Effector CD8-positive, alpha-beta T cell (primary cell): Measurements from ENCODE around the gene PRKAR1B.

Source experiments
- DNase-seq: peaks from one replicate; lab custom pipeline; 2025; lab: John Stamatoyannopoulos, UW

Gene PRKAR1B

DNA sequence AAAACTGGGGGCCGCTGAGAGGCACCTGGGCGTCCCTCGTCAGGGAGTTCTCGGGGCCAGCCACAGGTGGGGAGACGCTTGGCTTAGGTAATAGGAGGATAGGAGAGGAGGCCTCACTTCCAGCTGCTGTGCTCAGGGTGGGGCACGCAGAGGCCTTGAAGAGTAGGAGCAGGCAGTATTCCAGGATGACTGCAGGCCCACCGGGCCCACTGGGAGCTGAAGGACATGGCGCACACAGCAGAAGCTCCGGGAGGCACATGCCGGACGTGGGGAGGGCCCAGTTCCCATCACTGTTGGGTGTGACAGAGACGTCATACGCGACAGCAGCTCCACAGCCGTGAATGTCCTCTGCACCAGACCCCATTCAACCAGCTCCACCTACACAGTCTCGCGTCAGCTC lies 185.4 kb downstream of the PRKAR1B start:
- no peak for DNase-seq

DNA sequence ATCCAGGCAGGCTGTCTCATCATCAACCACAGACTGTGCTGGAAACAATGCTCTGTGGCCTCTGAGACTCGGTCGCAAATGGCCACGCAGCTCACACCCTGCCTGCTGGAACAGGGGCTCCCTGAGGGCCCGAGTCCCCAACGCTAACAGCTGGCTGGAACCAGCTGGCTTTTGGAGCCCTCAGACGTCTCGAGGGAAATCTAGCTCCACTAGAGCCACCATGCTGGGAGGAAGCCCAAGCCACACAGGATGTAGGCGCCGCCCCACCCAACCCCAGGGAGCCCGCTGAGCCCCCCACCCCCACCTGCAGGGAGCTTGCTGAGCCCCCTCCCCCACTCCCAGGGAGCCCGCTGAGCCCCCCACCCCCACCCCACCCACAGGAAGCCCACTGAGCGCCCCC lies 186.1 kb downstream of the PRKAR1B start:
- DNase-seq = no peak

DNA sequence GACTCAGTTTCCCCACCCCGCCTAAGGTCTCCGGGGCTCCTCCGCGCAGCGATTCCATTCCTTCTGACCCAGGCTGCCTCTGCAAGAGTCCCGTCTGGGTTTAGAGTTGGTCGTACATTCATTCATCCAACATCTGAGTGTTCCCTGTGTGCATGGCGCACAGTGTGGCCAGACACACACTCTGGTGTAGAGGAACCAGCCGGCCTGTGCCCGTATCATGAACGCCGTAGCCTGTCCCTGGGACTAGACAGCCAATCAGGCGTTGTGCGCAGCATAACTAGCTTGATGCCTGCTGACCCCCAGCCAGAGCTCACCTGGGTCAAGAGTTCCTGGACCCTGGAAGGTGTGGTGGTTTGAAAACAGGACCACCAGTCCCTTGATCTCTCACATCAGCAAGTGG lies 186.5 kb downstream of the PRKAR1B start:
- no peak for DNase-seq

DNA sequence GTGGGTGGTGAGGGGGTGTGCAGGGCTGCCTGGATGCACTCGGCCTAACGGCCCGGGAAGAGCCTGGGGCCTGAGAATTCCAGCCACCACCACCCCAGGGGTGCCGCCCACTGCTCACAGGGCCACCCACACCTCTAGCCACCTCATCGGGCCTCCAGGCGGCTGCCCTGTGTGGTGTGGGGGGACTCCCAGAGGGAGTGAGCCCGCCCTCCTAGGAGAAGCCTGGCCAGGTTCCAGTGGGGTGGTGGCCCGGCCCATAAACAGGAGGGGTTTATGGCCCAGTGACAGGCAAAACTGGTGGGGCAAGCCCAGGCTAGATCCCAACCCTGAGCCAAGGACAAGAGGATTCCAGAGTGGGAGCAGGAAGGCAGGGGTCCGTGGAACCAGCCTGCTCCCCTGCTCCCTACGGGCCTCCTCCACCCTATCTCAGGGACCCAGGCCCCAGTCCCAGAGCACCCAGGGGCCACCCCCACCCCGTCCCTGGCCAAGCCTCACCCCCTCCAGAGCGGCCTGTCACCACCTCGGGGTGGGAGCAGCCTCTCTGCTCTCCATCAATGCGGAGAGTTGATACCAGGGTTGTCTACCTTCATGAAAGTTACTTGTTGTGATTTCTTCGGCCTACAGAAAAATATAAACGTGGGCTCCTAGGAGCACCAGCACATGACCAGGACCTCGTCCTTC lies 187.2 kb downstream of the PRKAR1B start:
- DNase-seq = no peak

GRCh38 chr7:538764-539685 lies 188.1 kb downstream of the PRKAR1B start:
- no peak for DNase-seq

DNA sequence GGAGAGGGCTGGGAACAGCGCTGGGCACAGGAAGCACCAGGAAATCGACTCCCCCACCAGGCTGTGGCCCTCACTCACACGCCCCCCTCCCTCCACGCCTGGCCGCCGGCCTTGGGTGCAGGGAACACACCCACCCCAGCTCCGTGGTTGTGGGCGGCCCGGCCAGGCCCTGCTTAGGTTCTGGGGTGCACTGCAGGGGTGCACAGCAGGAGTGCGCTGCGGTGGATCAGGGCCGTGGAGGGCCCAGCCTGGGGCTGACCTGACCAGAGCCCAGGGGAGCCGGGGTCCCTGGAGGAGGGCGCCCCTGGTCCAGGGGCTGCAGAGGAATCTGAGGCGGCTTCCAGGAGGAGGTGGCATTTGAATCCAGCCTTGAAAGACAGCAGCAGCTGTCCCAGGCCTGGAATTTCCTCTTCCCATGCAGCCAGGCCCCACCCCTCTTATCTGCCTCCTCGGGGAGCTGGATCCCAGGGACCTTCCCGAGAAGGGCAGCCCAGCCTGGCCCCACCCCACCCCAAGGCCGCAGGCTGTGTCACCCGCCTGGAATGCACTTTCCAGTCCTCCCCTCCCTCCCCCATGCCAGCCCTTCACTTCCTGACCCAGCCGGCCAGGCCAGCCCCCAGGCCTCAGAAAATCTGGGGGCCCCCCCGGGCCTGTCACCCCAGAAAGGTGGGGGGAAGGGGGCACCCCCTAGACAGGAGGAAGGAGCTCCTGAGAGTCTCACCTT lies 189.0 kb downstream of the PRKAR1B start:
- no peak for DNase-seq

DNA sequence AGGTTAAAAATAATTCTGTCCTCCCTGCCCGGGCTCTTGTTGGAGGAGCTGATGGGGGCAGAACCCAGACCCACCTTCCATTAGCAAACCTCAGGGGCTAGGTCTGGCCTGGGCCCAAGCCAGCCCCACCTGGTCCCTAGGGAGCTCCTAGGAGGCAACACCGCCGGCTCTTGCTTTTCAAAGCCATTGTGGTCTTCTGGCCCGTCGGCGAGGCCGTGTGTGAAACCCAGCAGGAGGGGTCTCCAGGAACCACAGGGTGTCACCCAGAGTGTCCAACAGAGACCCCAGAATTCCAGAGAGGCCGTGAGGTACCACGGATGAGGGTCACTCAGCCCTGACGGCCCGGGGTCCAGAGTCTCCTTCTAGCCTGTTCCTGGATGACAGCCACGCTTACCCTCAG lies 190.8 kb downstream of the PRKAR1B start:
- DNase-seq = no peak

- DNase-seq = no peak
These were observed 192.1 kb downstream of the PRKAR1B start for GRCh38 chr7:534959-535358.

GRCh38 chr7:534075-534474 lies 193.0 kb downstream of the PRKAR1B start:
- no peak for DNase-seq

DNA sequence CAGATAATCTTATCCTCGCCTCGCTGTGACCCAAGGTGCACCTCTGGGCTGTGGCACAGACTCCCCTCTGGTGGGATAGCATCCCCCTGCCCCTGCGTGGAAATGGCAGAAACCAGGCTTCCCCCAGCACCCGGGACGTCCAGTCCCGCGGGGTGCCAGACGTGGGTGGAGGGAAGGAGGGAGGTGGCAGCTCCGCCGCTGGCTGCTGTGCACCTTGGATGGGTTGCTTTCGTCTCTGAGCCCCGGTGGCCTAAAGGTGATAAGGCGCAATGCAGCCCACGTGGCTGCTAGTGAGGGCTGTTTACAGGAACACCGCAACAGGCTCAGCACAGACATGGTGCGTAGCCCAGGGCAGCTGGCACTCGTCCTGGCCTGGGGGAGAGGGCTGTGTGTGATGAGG lies 193.8 kb downstream of the PRKAR1B start:
- DNase-seq = no peak

GRCh38 chr7:532379-533143 lies 194.5 kb downstream of the PRKAR1B start:
- DNase-seq = no peak

DNA sequence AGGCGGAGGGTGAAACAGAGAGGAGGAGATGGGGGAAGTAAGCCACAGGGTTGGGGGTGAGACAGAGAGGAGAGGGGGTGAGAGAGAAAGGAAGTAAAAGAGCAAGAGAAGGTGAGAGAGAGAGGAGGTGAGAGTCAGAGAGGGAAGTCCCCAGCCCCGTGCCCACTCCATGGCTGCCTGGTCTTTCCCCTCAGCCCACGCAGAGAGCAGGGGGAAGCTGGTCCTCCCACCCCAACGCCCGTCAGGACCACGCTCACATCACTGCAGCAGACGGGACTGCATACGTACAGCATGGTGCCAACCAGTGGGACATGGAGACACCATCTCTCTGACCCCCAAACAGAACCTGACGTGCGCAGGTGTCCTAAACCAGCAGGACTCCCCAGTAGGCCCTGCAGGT lies 195.3 kb downstream of the PRKAR1B start:
- no peak for DNase-seq

GRCh38 chr7:528451-528850 lies 198.6 kb downstream of the PRKAR1B start:
- DNase-seq = no peak

GRCh38 chr7:527723-528122 lies 199.4 kb downstream of the PRKAR1B start:
- no peak for DNase-seq

DNA sequence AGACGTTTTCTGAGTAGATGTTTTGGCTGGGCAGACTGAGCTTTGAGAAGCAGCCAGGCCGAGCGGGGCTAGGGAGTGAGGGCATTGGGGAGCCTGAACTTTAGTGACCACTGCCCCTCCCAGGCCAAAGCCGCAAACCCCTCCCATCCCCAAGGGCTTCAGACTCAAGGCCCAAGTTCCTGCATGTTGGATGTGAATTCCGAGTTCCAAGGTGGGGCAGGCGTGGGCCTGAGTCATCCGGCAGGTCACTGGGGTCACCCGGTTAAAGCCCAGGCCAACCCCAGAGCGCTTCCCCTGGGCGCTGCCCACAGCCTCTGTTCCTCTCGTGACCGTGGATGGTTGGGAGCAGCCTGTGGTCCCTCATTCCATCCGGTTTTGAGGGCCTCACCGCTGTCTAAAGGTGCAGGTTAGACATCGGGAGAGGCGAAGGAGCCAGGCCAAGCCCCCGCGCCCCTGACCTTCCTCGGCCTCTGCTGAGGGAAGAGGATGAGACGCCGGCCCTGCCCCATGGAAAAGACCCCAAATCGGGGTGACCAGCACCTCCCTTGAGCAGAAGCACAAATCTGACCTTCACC lies 200.5 kb downstream of the PRKAR1B start:
- no peak for DNase-seq

GRCh38 chr7:525740-526139 lies 201.3 kb downstream of the PRKAR1B start:
- no peak for DNase-seq

DNA sequence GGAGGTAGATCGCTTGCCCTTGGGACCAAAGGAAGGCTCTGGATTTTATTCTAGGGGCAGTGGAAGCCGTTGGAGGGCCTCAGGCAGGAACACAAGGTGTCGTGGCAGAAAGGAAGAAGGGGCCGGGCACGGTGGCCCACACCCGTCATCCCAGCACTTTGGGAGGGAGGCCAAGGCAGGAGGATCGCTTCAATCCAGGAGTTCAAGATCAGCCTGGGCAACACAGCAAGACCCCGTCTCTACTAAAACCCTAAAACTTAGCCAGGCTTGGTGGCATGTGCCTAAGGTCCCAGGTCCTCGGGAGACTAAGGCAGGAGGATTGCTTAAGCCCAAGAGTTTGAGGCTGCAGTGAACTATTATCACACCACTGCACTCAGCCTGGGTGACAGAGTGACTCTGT lies 202.3 kb downstream of the PRKAR1B start:
- DNase-seq = no peak

- DNase-seq = no peak
These were observed 203.4 kb downstream of the PRKAR1B start for GRCh38 chr7:523347-524336.

DNA sequence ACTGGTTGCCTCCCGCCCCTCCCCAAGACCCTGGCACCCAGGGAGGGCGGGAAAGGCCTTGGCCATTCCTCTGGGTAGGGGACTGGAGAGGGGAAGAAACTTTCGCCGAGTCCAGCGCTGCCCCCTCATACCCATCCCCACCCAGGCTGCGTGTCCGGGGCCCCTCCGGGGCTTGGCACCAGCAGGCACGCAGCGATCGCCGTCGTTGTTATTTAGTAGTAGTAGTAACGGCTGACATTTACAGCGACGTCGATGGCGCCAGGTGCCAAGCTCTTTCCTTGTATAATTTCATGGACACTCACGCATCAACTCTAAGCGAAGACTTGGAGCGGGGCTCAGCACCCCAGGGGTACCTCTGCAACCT lies 204.1 kb downstream of the PRKAR1B start:
- no peak for DNase-seq
